NCI-H128 (cell line): ENCODE data around the gene TBX21.

Experiments used
- DNase-seq: peaks from one replicate; lab custom pipeline; 2025; ENCODE audit not compliant: unreplicated experiment; lab: John Stamatoyannopoulos, UW

TBX21 gene

GRCh38 chr17:47712330-47713023 lies 20.6 kb upstream of the TBX21 start:
- DNase-seq = no peak

- DNase-seq = no peak
Observed at GRCh38 chr17:47713980-47714700, 18.9 kb upstream of the TBX21 start.

GRCh38 chr17:47714773-47715396 lies 18.2 kb upstream of the TBX21 start:
- no peak for DNase-seq

- no peak for DNase-seq
Observed at GRCh38 chr17:47715669-47716325, 17.2 kb upstream of the TBX21 start.

GRCh38 chr17:47716375-47716774 lies 16.7 kb upstream of the TBX21 start:
- no peak for DNase-seq

GRCh38 chr17:47717261-47717697 lies 15.8 kb upstream of the TBX21 start:
- DNase-seq = no peak

GRCh38 chr17:47717979-47718621 lies 14.9 kb upstream of the TBX21 start:
- no peak for DNase-seq

- no peak for DNase-seq
Observed at GRCh38 chr17:47718634-47719405, 14.2 kb upstream of the TBX21 start.

GRCh38 chr17:47719411-47720152 lies 13.5 kb upstream of the TBX21 start:
- DNase-seq = no peak

GRCh38 chr17:47720196-47720595 lies 12.8 kb upstream of the TBX21 start:
- no peak for DNase-seq

GRCh38 chr17:47720754-47721533 lies 12.1 kb upstream of the TBX21 start:
- DNase-seq = no peak

GRCh38 chr17:47721725-47722124 lies 11.3 kb upstream of the TBX21 start:
- no peak for DNase-seq

- no peak for DNase-seq
Observed at GRCh38 chr17:47724705-47725104, 8.3 kb upstream of the TBX21 start.

GRCh38 chr17:47725446-47726111 lies 7.5 kb upstream of the TBX21 start:
- no peak for DNase-seq

- DNase-seq = no peak
Observed at GRCh38 chr17:47726796-47727703, 6.0 kb upstream of the TBX21 start.

GRCh38 chr17:47727704-47728036 lies 5.4 kb upstream of the TBX21 start:
- no peak for DNase-seq

GRCh38 chr17:47728214-47728877 lies 4.7 kb upstream of the TBX21 start:
- DNase-seq = no peak
